Right lobe of liver (tissue), 6 donors: ENCODE results near the gene SLC6A20. TPM values are rescaled to one million over a fixed set of nuclear protein-coding genes. Genes with fewer than 3 reads are reported as not detected.
"Not testable (repeated sequence)": the region's sequence is repeated elsewhere in the genome, so short reads cannot be mapped to it uniquely, and the experiment has no call there.

Source experiments
- ATAC-seq, 4 donors: fragments of 200-7000 bp; cut with Tn5 transposase; one replicate each; pipeline ENCODE4 v1.9.1; 2020; ENCODE audit warnings: mild to moderate bottlenecking in 4 of 4, moderate library complexity in 4 of 4
- DNase-seq, 3 donors: peaks; one replicate each; pipeline ENCODE4 v3.0.0-alpha.2; 2020
- H3K27ac ChIP-seq, 3 donors: fragments of 200-600 bp; one replicate each; pipeline ENCODE4 v1.8.0; 2022
- H3K27me3 ChIP-seq, 2 donors: fragments of 200-600 bp; one replicate each; pipeline ENCODE4 v1.8.0; 2022
- H3K36me3 ChIP-seq, 4 donors: fragments of 200-600 bp; sonication (generic) in 1 of 4; one replicate each; pipeline versions ENCODE4 v1.5.1 to v1.8.0; 2017 to 2022; ENCODE audit warnings: control low read depth in 1 of 4
- H3K4me1 ChIP-seq, 4 donors: fragments of 200-600 bp; sonication (generic) in 1 of 4; one replicate each; pipeline versions ENCODE4 v1.5.1 to v1.8.0; 2017 to 2022; ENCODE audit warnings: control low read depth in 1 of 4
- H3K4me3 ChIP-seq, 3 donors: fragments of 200-600 bp; one replicate each; pipeline ENCODE4 v1.8.0; 2022
- H3K9me3 ChIP-seq, 4 donors: fragments of 200-600 bp; sonication (generic) in 1 of 4; one replicate each; pipeline versions ENCODE4 v1.5.1 to v1.8.0; 2017 to 2022; ENCODE audit warnings: control low read depth in 1 of 4
- POLR2A ChIP-seq: fragments of 450-650 bp; IDR thresholded peaks from one replicate; pipeline ENCODE4 v1.6.1; 2017; ENCODE audit warnings: antibody characterized with exemption, mild to moderate bottlenecking
- WGBS: methylation state at CpG from one replicate; pipeline ENCODE4 v1.1.6; 2018; ENCODE audit warnings: low coverage, low lambda C conversion rate; ENCODE audit not compliant: insufficient coverage; ENCODE audit errors: missing lambda C conversion rate; 5-methylcytosine and 5-hydroxymethylcytosine counted together
- intact Hi-C, 2 donors: fragments of 100-400 bp; cut with DNase I; formaldehyde crosslinking; loops; one replicate each; pipeline versions ENCODE4 v1.11.2 to v1.14.1; 2022
- total RNA-seq, 6 experiments: library from RNA; depleted of rRNA in 2 of 6; stranded (reverse); fragments of >200 nt in 2 of 6; fragmentation: NEBNext Ultra II Directional in 3 of 6; extraction: Animal tissue kit (Norgen Biotek cat#: 25700) in 3 of 6; gene quantifications; one replicate each; pipeline versions ENCODE4 v1.1.0 to v1.2.4, GENCODE V29; 2016 to 2023
- TF ChIP-seq, protein P1 (sequence below), 4 donors: fragments of 200-600 bp in 3 of 4; fragments of 450-650 bp in 1 of 4; IDR thresholded peaks; one replicate each; pipeline versions ENCODE4 v1.5.1 to v1.8.0; 2016 to 2022; ENCODE audit warnings: antibody characterized with exemption in 4 of 4, mild to moderate bottlenecking in 2 of 4
- donor health status: DM: no; HTN: yes; CAD: no.
- donor health status: DM: no; HTN: no; CAD: no.
- donor health status: DM: no; HTN: no; CAD: no.
- donor health status: DM: no; HTN: yes; CAD: no.
- donor health status: DM: no; HTN: yes; CAD: no.

Gene SLC6A20
- total RNA-seq, 6 experiments from 2014 or later = 0.07 to 0.21 (median 0.12) TPM; not detected in 3

DNA sequence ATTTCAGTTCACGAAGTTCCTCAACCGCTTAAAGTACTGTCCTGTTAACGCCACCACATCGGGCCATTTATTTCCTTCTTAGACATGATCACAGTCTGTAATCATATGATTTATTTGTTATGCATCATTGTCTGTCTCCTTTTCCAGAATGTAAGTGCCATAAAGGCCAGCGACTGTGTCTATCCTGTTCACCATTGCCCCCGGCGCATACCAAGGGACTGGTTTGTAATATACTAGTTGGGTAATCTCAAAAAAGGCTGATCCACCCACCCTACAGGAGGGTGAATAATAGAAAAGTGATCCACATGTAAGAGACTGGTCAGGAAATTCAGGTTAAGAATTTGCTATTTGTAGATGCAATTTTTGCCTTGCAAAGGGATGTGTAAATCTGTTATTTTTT lies 41.9 kb downstream of the SLC6A20 start:
- no peak for TF ChIP-seq POLR2A
- TF ChIP-seq, protein P1, sequence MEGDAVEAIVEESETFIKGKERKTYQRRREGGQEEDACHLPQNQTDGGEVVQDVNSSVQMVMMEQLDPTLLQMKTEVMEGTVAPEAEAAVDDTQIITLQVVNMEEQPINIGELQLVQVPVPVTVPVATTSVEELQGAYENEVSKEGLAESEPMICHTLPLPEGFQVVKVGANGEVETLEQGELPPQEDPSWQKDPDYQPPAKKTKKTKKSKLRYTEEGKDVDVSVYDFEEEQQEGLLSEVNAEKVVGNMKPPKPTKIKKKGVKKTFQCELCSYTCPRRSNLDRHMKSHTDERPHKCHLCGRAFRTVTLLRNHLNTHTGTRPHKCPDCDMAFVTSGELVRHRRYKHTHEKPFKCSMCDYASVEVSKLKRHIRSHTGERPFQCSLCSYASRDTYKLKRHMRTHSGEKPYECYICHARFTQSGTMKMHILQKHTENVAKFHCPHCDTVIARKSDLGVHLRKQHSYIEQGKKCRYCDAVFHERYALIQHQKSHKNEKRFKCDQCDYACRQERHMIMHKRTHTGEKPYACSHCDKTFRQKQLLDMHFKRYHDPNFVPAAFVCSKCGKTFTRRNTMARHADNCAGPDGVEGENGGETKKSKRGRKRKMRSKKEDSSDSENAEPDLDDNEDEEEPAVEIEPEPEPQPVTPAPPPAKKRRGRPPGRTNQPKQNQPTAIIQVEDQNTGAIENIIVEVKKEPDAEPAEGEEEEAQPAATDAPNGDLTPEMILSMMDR (IDR thresholded peaks at IDR 0.05) = no peak
- H3K9me3 ChIP-seq = no peaks in the 10 kb centered on the region
- no peak overlapping the region for H3K27ac ChIP-seq
- no peak for ATAC-seq
- H3K36me3 ChIP-seq = no peaks in the 10 kb centered on the region
- H3K4me1 ChIP-seq = no peaks in the 10 kb centered on the region
- no peak for DNase-seq
- H3K27me3 ChIP-seq = no peaks in the 10 kb centered on the region
- 93% methylated on average over 7 of the region's 7 CpGs for WGBS
- H3K4me3 ChIP-seq = no peak overlapping the region
- intact Hi-C loops = no loop called here

DNA sequence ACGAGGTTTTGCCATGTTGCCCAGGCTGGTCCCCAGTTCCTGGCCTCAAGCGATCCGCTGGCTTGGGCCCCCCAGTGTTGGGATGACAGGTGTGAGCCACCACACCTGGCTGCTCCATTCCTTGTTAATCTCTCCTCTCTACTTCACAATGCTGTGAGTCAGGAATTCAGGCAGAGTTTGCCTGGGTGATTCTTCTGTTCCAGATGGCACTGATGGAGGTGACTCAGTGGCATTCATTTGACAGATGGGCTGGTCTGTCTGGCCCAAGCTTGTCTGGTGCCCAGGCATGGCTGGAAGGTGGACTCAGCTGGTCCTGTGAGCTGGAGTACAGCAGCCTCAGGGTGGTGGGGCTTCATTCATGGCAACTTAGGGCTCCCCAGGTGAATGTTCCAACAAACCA lies 43.2 kb downstream of the SLC6A20 start:
- no peak for TF ChIP-seq POLR2A
- TF ChIP-seq, protein P1 (IDR thresholded peaks at IDR 0.05) = no peak
- Histone ChIP-seq H3K27ac (no peak overlapping the region), H3K4me1 (no peaks in the 10 kb centered on the region), H3K36me3 (no peaks in the 10 kb centered on the region), H3K9me3 (no peaks in the 10 kb centered on the region), H3K4me3 (no peak overlapping the region), H3K27me3 (no peaks in the 10 kb centered on the region)
- no CpG with 5 or more reads among the region's 3 CpGs for WGBS
- DNase-seq (no peak), ATAC-seq (no peak)
- intact Hi-C loops = no loop called here

DNA sequence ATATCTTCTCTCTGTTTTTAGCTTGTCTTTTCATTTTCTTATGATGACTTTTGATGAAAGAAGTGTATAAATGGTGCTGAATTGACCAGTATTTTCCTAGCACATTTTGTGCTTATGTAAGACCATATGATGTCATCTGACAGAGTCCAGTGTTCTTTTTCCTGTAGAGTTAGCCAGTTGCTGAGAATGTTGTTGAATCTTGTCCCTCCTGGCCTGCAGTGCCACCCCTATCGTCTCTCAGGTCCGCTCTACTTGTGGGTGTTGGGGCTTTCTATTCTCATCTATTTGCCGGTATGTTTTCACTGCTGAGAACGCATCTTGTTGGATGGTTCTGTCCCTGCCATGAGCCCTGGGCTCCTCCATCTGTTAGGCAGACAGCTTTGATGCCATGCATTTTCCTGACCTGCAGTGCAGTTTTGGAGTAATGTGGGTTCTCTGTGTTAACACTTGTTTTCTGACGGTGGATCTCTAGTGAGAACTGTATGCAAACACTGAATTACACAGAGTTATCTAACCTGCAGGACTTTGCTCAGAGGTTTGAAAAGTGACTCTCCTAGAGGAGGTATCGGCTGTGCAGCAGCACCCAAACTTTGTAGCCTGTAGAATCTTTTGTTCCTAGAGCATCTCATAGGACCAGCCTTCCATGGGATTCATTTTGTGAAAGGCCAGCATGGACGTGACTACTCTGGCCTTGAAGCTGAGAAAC lies 44.6 kb downstream of the SLC6A20 start:
- ATAC-seq (peak; percentile 65 to 73 (median 68)), DNase-seq (no peak)
- H3K4me3 ChIP-seq = no peak overlapping the region
- no peak overlapping the region for H3K27ac ChIP-seq
- TF ChIP-seq POLR2A = no peak
- no peaks in the 10 kb centered on the region for H3K9me3 ChIP-seq
- H3K36me3 ChIP-seq = no peaks in the 10 kb centered on the region
- 60% methylated on average over 7 of the region's 7 CpGs for WGBS
- intact Hi-C loops = no loop called here
- no peaks in the 10 kb centered on the region for H3K27me3 ChIP-seq
- no peaks in the 10 kb centered on the region for H3K4me1 ChIP-seq

DNA sequence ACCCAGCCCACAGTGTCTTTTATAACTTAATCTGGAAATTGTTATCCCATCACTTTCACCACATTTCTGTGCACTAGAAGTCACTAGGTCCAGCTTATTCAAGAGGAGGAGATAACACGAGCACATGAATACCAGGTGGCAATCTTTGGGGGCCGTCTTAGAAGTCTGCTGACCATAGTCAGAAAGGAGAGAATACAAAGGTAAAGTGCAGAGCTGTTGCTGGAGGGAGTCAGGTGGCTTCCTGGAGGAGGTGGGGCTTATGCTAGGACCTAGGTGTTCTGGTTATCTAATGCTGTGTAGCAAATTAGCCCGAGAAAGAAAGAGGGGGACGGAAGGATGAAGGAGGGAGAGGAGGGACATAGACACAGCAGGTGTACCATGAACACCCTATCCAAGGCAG lies 46.5 kb downstream of the SLC6A20 start:
- Histone ChIP-seq H3K4me3 (no peak overlapping the region), H3K4me1 (no peaks in the 10 kb centered on the region), H3K27ac (no peak overlapping the region), H3K9me3 (no peaks in the 10 kb centered on the region), H3K36me3 (peaks cover 0 to 16% (median 0%) of the 10 kb centered on the region in 4 donors), H3K27me3 (no peaks in the 10 kb centered on the region)
- no peak for ATAC-seq
- TF ChIP-seq, protein P1 (IDR thresholded peaks at IDR 0.05) = no peak
- TF ChIP-seq POLR2A = no peak
- WGBS = 83% methylated on average over 4 of the region's 4 CpGs
- DNase-seq = no peak
- intact Hi-C loops = no loop called here

DNA sequence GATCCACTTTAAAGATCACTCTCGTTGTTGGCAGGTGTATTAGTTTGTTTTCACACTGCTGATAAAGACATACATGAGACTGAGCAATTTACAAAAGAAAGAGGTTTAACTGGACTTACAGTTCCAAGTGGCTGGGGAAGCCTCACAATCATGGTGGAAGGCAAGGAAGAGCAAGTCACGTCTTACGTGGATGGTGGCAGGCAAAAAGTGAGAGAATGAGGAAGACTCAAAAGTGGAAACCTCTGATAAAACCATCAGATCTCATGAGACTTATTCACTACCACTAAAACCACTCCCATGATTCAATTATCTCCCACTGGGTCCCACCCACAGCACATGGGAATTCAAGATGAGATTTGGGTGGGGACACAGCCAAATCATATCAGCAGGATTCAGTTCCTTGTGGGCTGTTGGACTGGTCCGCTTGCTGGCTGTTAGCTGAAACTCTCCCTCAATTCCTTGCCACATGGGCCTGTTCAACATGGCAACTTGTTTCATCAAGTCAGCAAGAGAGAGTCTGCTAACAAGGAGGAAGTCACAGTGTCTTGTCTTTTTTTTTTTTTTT lies 47.2 kb downstream of the SLC6A20 start:
- intact Hi-C loops, H3K4me3 ChIP-seq, H3K9me3 ChIP-seq, H3K27ac ChIP-seq, DNase-seq, ATAC-seq, H3K27me3 ChIP-seq, H3K4me1 ChIP-seq: not testable (repeated sequence)
- peaks cover 0 to 22% (median 0%) of the 10 kb centered on the region in 4 donors for H3K36me3 ChIP-seq
- 50% methylated on average over 2 of the region's 4 CpGs for WGBS
